Inflammatory macrophage treated with lipopolysaccharide for 1 hour (primary cell): Measurements from ENCODE around the gene LPCAT4.

Experiments
- DNase-seq, 2 donors: peaks; one replicate each; pipeline ENCODE4 v3.0.0-alpha.2; 2020 to 2022

LPCAT4 gene

GRCh38 chr15:34336231-34336990, 30.6 kb downstream of the LPCAT4 start:
- peak; percentile 43 to 49 for DNase-seq

- DNase-seq: peak; percentile 83 to 90
Observed at GRCh38 chr15:34335176-34336032, 31.6 kb downstream of the LPCAT4 start.

DNA sequence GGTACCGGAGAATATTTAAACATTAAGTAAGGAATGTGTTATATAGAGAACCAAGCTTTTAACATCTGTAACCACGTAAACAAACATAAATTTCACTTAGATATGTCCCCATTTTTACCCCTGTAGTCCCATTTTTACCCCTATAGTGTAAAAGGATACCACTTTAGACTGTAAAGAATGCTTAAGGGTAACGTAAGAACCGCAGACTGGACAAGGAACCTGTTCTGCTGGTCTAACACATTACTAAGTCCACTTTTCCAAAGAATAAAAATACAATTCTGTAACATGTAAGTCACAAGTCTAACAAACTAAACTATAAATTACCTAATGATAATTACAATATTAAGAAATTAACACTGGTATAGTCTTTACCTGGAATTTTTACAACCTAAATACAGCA, 32.3 kb downstream of the LPCAT4 start:
- DNase-seq: peak; percentile 28 to 44

- no peak for DNase-seq
Observed at GRCh38 chr15:34332553-34333120, 34.4 kb downstream of the LPCAT4 start.

- no peak for DNase-seq
Observed at GRCh38 chr15:34331809-34332208, 35.2 kb downstream of the LPCAT4 start.

- DNase-seq: no peak
Observed at GRCh38 chr15:34330279-34330678, 36.7 kb downstream of the LPCAT4 start.

- no peak for DNase-seq
Observed at GRCh38 chr15:34329006-34329405, 38.0 kb downstream of the LPCAT4 start.

DNA sequence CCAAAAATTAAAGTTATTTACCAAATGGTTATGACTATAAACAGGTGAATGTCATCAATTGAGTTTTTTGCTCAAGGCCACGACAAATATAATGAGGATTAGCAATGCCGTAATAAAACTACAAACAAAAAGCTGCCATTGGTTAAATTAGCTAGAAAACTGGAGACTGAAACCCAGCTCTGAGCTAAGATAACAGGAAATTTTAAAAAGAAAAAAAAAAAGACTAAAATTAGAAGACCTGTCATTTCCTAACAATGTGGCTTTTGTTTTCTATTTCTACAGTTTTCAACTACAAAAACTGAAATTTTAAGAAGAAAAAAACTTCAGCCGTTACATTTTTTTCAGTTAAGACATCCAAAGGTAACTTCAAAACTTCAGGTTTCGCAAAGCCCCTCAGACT, 39.1 kb downstream of the LPCAT4 start:
- no peak for DNase-seq

DNA sequence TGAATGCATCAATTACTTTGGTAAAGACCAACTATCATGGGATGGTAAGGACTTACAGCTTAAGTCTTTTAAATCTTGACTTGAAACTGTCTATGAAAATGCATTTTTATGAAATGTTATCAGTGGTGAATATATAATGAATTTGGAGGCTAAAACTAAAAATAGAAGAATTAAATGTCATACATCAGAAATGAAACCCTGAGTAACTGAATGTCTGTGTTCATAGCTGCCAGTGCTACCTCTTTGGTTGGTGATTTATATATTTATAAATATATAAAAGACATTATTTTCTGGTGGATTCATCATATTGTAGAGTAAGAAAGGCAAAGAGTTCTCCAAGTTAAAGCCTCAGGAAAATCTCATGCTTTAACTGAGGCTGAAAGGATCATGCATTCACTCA, 41.6 kb downstream of the LPCAT4 start:
- no peak for DNase-seq

DNA sequence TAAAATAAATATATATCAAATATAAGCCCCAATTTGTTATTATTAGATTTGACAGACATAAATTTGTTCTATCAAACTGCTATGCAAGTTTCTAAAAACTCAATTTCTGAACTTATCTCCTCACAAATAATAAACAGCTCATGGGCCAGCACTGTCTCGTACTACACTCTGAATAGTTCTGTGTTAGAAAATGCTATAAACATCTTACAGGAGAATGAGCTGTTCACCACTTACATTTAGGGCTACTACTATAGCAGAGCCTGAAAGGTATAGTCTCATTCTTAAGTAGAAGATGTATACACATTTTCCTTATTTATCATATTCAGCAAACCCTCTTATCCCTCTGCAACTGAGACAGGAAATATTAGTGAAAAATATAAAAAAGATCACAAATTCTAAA, 42.1 kb downstream of the LPCAT4 start:
- no peak for DNase-seq

DNA sequence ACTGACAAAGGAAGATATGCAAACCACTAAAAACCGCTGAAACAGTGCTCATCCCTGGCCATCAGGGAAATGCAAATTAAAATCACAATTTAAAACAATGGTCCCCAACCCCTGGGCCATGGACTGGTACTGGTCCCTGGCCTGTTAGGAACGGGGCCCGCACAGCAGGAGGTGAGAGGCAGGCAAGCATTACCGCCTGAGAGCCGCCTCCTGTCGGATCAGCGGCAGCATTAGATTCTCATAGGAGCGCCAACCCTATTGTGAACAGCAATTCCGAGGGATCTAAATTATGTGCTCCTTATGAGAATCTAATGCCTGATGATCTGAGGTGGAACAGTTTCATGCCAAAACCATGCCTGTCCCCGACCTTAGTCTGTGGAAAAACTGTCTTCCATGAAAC, 43.8 kb downstream of the LPCAT4 start:
- no peak for DNase-seq

DNA sequence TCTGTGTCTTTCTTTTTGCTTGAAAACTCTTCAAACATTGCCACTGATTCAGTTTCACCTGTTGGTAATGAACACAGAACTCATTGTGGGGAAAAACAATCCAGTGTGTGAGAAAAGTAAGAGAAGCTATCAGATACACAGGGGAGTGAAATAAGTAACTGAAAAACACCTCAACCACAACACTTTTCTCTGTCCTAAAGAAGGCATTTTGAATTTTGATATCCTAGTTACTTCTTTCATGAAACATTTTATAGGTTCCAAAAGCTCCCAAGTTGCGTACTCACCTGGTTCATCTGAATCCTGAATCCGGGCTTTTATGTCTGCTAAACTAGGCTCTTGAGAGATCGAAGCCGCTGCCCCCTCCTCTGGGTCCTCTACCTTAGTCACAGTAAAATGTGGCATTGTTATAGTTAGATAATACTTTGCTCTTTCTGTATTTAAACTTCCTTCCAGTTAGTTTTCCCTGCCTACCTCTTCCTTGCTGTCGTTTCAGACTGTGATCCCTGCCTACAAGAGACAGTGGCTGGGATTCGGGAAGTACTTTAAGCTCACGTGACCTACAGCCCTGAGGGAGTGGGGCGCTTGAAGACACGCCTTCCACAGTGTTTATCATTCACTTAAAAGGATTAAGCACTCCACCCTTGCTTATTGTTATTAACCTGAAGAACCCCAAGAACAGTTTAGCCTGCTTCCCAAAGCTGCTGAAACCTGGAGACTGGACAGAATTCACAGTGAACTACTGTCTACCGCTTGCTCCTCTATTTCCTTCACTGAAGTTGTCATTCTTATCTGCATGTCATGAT, 48.5 kb downstream of the LPCAT4 start:
- DNase-seq: peak; percentile 59 to 62

- DNase-seq: no peak
Observed at GRCh38 chr15:34314491-34315490, 52.2 kb downstream of the LPCAT4 start.

GRCh38 chr15:34311563-34311962, 55.4 kb downstream of the LPCAT4 start:
- no peak for DNase-seq
